Measurements from ENCODE around the gene PCSK5.

The PCSK5 gene

DNA sequence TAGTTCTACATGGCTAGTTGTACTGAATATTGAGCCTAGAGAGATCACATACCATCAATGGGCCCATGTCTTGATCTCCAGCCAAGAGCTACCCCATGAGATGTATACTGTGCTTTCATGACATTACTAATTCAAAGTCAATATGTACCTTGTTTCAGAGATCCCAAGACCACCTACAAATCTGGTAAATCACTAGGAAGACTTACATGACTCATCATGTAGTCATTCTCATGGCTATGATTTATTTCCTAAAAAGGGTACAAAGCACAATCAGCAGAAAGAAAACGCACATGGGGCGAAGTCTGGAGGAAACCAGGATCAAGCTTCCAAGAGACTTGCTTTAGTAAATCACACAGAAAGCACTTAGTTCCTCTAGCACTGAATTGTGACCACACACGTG lies 103.0 kb downstream of the PCSK5 start:
- TF ChIP-seq, protein P1, sequence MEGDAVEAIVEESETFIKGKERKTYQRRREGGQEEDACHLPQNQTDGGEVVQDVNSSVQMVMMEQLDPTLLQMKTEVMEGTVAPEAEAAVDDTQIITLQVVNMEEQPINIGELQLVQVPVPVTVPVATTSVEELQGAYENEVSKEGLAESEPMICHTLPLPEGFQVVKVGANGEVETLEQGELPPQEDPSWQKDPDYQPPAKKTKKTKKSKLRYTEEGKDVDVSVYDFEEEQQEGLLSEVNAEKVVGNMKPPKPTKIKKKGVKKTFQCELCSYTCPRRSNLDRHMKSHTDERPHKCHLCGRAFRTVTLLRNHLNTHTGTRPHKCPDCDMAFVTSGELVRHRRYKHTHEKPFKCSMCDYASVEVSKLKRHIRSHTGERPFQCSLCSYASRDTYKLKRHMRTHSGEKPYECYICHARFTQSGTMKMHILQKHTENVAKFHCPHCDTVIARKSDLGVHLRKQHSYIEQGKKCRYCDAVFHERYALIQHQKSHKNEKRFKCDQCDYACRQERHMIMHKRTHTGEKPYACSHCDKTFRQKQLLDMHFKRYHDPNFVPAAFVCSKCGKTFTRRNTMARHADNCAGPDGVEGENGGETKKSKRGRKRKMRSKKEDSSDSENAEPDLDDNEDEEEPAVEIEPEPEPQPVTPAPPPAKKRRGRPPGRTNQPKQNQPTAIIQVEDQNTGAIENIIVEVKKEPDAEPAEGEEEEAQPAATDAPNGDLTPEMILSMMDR (IDR thresholded peaks at IDR 0.05; ENCODE audit: insufficient read depth, low read length, missing control alignments) = no peak
- DNase-seq (ENCODE audit: low read depth, low spot score) = no peak
- POLR2A ChIA-PET = no interaction called here
- H3K4me3 ChIP-seq (ENCODE audit: low read depth, low read length) = no peak overlapping the region
- CTCF ChIA-PET = interaction anchor here (0.7 to 0.8 kb wide), 2 partner anchors 14 to 923 kb away, joined by 3 read pairs; no protein-coding TSS in a partner anchor

DNA sequence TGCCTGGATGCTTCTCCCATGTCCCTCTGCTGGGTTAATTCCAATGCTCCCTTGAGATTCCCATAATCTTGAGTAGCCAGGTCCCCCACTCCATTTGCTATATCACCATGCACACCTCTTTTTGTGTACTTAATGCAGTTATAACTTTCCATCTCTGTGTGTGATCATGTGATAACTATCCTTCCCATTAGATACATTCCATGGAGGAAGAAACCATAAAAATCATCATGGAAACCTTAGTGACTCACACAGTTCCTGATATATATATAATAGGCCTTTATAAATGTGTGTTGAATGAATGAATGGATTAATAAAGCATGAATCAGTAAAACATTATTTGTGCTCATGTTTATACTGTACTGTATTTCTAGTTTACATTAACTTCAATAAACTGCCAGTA lies 104.6 kb downstream of the PCSK5 start:
- POLR2A ChIA-PET = no interaction called here
- TF ChIP-seq, protein P1 (IDR thresholded peaks at IDR 0.05; ENCODE audit: insufficient read depth, low read length, missing control alignments) = no peak
- no peak for DNase-seq (ENCODE audit: low read depth, low spot score)
- H3K4me3 ChIP-seq (ENCODE audit: low read depth, low read length) = no peak overlapping the region
- CTCF ChIA-PET = no interaction called here

DNA sequence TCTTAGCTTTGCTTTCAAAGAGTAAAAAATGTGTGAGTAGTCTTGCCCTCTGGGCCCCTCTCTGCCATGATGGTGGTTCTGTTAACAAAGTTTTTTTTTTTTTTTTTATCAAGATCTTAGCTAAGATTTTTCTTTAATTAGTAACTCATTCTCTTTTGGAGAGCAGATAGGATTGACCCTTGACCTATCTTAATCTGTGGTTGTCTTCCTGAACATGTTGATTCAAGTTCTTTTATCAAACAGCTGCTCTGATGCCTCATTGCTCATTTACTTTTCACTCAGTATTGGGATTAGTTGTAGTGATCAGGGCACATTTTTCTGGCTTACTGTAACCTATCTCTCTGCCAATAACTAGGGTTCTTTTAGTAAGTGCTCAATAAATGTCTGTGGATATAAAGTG lies 106.3 kb downstream of the PCSK5 start:
- POLR2A ChIA-PET = no interaction called here
- no peak for DNase-seq (ENCODE audit: low read depth, low spot score)
- H3K4me3 ChIP-seq (ENCODE audit: low read depth, low read length) = no peak overlapping the region
- CTCF ChIA-PET = interaction anchor here (0.8 kb wide), 1 partner anchor 307 kb away, joined by 3 read pairs; no protein-coding TSS in a partner anchor
- TF ChIP-seq, protein P1 (IDR thresholded peaks at IDR 0.05; ENCODE audit: insufficient read depth, low read length, missing control alignments) = no peak

DNA sequence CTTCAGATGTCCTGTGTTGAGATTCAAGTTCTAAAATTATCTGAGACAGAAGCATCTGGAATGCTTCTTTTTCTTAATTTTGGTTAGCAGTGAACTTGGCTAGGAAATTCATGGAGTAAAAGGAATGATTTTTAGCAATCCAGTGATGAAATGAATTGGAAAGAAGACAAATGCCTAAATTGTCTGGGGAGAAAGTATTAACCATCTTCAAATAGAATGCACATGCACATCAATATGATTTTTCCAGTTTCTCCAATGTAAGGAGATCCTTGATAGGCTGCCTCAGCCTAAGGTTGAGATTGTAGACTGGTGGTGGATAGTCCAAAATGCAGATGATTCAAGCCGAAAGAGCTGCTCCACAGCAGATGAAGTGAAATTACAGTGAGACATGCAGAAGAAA lies 106.7 kb downstream of the PCSK5 start:
- no peak overlapping the region for H3K4me3 ChIP-seq (ENCODE audit: low read depth, low read length)
- TF ChIP-seq, protein P1 (IDR thresholded peaks at IDR 0.05; ENCODE audit: insufficient read depth, low read length, missing control alignments) = no peak
- POLR2A ChIA-PET = no interaction called here
- CTCF ChIA-PET = no interaction called here
- DNase-seq (ENCODE audit: low read depth, low spot score) = no peak

DNA sequence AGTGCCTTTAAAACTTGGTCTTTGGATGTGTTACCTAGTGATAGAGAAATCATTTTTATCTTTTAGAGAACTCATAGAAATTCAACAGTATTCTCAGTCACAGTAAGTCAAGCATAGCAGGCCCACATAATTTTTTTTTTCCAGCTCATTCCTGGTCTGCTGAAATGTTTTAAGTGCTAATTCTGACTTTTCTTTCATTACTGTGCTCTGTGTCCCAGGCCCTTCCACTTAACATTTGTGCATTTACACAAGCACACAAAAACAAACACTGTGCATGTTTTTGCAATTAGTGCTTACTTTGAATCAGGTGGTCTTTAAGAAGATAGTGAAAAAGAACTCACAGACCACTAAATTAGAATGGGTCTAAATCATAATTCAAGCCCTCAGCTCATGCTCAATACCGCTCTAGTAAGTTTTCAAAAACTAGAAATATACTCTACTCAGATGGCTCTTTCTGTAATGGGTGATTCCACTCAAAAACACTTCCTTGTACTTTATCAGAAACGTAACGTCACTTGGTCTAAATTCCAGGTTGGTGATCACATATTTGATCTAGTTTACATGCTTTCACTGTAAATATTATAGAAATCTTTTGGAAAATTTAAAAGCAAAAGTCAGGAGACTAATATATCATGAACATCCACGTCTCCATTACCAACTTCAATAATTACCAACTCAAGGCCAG lies 107.8 kb downstream of the PCSK5 start:
- DNase-seq (ENCODE audit: low read depth, low spot score) = no peak
- ChIA-PET CTCF (no interaction called here), POLR2A (no interaction called here)
- no peak overlapping the region for H3K4me3 ChIP-seq (ENCODE audit: low read depth, low read length)
- TF ChIP-seq, protein P1 (IDR thresholded peaks at IDR 0.05; ENCODE audit: insufficient read depth, low read length, missing control alignments) = no peak

DNA sequence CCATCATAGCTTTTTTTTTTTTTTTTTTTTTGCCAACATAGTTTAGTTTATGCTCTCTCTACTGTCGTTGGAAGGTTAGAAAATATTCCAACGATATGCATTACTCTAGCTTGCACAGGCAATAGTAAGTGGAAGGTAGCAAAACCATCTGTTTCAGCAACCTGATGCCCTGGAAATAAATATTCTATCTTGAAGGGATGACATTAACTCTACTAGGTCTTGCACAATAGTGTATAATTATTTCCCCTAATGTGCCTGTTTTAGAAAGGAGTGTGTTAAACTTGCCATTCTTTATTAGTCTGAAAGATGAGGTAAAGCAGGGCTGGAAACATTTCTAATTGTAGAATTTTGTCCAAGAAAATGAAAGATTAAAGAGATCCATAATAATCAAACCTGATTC lies 111.0 kb downstream of the PCSK5 start:
- POLR2A ChIA-PET = no interaction called here
- CTCF ChIA-PET = interaction anchor here (1.2 kb wide), 1 partner anchor 9 kb away, joined by 3 read pairs; no protein-coding TSS in a partner anchor
- H3K4me3 ChIP-seq (ENCODE audit: low read depth, low read length) = no peak overlapping the region
- no peak for DNase-seq (ENCODE audit: low read depth, low spot score)
- TF ChIP-seq, protein P1 (IDR thresholded peaks at IDR 0.05; ENCODE audit: insufficient read depth, low read length, missing control alignments) = no peak

Measured in AG04449 (cell line).